Measurements from ENCODE around the gene PRR19. TPM values are rescaled to one million over a fixed set of nuclear protein-coding genes. Genes with fewer than 3 reads are reported as not detected.

The PRR19 gene
- total RNA-seq, 4 donors from 2014 or later, result 0.73 to 1.7 (median 1.1) TPM

GRCh38 chr19:42281146-42281826 is 20.6 kb upstream of the PRR19 start:
- Histone ChIP-seq H3K36me3 (no peaks in the 10 kb centered on the region), H3K27ac (peak overlapping the region; percentile 97), H3K4me1 (peaks cover 92% of the 10 kb centered on the region), H3K4me3 (peak overlapping the region; percentile 87), H3K27me3 (no peaks in the 10 kb centered on the region), H3K9me3 (no peaks in the 10 kb centered on the region)
- TF ChIP-seq POLR2AphosphoS5 (IDR thresholded peaks at IDR 0.05), result peak in 1 of 3 donors; percentile 15
- TF ChIP-seq, protein P1, sequence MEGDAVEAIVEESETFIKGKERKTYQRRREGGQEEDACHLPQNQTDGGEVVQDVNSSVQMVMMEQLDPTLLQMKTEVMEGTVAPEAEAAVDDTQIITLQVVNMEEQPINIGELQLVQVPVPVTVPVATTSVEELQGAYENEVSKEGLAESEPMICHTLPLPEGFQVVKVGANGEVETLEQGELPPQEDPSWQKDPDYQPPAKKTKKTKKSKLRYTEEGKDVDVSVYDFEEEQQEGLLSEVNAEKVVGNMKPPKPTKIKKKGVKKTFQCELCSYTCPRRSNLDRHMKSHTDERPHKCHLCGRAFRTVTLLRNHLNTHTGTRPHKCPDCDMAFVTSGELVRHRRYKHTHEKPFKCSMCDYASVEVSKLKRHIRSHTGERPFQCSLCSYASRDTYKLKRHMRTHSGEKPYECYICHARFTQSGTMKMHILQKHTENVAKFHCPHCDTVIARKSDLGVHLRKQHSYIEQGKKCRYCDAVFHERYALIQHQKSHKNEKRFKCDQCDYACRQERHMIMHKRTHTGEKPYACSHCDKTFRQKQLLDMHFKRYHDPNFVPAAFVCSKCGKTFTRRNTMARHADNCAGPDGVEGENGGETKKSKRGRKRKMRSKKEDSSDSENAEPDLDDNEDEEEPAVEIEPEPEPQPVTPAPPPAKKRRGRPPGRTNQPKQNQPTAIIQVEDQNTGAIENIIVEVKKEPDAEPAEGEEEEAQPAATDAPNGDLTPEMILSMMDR (IDR thresholded peaks at IDR 0.05), result no peak
- 9% methylated on average over 12 of the region's 25 CpGs for WGBS
- DNase-seq (ENCODE audit: low spot score in 2 of 2), result peak; percentile 89 to 91

DNA sequence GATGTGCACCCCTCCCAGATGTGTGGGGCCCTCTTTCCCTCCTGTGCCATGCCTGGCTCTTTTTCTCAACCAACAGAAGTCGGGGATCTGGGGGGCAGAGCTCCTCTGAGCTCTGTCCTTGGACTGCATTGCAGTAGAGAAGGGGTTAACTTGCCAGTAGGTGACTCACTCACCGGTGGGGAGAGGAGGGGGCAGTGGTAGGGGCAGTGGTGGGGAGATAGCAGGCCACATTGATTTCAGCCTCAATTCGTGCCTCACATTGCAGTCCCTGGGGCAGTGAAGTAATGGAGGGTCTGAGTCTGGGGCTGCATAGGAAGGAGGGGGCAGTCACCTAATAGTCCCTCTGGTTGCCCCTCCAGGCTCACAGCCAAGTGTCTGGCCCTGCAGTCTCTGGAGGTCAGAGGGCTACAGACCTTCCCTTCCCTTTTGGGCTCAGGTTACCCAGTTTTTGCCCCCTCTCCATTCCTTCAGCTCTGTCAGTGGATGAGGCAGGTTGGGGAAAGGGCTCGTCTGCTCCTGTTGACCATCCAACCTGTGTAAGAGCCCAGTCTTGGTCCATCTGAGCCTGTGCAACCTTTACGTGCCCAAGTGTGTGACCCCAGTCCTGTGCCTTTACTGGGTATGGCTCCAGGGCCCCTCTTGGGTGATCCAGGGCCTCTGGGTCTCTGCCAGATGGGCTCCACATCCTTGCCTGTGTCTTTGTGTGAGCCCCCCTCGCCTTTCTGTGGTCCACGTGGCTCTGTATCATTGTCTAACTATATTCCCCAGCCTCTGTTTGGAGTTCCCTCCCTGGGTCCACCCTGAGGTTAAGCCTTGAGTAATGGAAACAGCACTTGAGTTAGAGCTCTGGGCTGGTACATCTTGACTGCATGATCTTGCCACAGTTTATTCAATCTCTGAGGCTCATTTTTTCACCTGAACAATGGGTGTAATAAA is 19.8 kb upstream of the PRR19 start:
- WGBS, result 27% methylated on average over 7 of the region's 7 CpGs
- H3K27ac ChIP-seq, result peak overlapping the region; percentile 97
- no peaks in the 10 kb centered on the region for H3K27me3 ChIP-seq
- peaks cover 5% of the 10 kb centered on the region for H3K36me3 ChIP-seq
- peak in 1 of 2 donors; percentile 72 for DNase-seq (ENCODE audit: low spot score in 2 of 2)
- peak overlapping the region; percentile 87 for H3K4me3 ChIP-seq
- TF ChIP-seq POLR2AphosphoS5 (IDR thresholded peaks at IDR 0.05) (no peak), POLR2A (IDR thresholded peaks at IDR 0.05) (no peak), EP300 (IDR thresholded peaks at IDR 0.05) (no peak)
- TF ChIP-seq, protein P1 (IDR thresholded peaks at IDR 0.05), result no peak
- no peaks in the 10 kb centered on the region for H3K9me3 ChIP-seq
- peaks cover 90% of the 10 kb centered on the region for H3K4me1 ChIP-seq

- peaks cover 12% of the 10 kb centered on the region for H3K36me3 ChIP-seq
- 25% methylated on average over 3 of the region's 4 CpGs for WGBS
- TF ChIP-seq, protein P1 (IDR thresholded peaks at IDR 0.05), result no peak
- TF ChIP-seq POLR2AphosphoS5 (IDR thresholded peaks at IDR 0.05) (no peak), POLR2A (IDR thresholded peaks at IDR 0.05) (no peak), EP300 (IDR thresholded peaks at IDR 0.05) (no peak)
- H3K4me1 ChIP-seq, result peaks cover 83% of the 10 kb centered on the region
- no peak for DNase-seq (ENCODE audit: low spot score in 2 of 2)
- H3K27me3 ChIP-seq, result no peaks in the 10 kb centered on the region
- peak overlapping the region; percentile 61 for H3K4me3 ChIP-seq
- H3K9me3 ChIP-seq, result no peaks in the 10 kb centered on the region
- H3K27ac ChIP-seq, result peak overlapping the region; percentile 97
Observed at GRCh38 chr19:42282819-42283187, 19.1 kb upstream of the PRR19 start.

DNA sequence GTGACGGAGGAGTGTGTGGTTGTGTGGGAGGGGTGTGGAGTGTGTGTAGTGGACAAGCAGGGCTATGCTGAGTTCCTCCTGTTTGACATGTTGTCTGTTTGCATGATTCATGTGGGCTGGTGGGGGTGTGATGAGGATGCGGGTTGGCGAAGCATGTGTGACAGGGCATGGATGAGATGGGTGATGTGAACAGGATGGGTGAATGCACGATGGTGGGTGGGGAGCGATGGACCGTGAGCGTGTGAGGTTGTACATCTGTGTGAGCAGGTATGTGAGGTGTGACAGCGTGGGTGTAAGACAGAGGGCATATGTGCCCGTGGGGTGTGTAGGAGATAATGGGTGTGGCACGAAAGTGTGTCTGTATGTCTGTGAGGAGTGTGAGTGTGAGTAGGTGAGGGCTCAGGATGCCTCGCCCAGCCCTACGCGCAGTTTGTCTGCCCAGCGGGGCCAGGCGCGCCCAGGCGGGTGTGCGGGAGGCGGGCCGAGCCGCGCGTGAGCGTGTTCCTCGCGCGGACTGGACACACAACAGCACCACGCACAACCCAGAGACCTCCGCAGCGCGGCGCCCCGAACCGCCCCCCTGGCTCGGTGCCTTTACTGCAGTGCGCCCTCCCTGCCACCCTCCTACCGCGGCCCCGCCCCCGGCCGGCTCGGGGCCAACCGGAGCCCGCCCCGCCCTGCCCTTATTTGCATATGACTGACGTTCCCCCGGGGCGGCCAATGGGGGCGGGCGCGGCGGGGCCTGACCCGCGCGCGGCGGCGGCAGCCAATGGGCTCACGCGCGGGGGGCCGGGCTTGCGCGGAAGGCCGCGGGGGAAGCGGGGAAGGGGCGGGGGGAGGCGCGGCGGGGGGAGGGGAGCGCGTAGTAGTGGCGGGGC is 18.5 kb upstream of the PRR19 start:
- TF ChIP-seq POLR2AphosphoS5 (IDR thresholded peaks at IDR 0.05) (peak in 1 of 3 donors; percentile 51), POLR2A (IDR thresholded peaks at IDR 0.05) (peak in 1 of 2 donors; percentile 38), EP300 (IDR thresholded peaks at IDR 0.05) (no peak)
- TF ChIP-seq, protein P1 (IDR thresholded peaks at IDR 0.05), result no peak
- Histone ChIP-seq H3K36me3 (peaks cover 19% of the 10 kb centered on the region), H3K27me3 (no peaks in the 10 kb centered on the region), H3K27ac (peak overlapping the region; percentile 97), H3K9me3 (no peaks in the 10 kb centered on the region), H3K4me1 (peaks cover 77% of the 10 kb centered on the region), H3K4me3 (peak overlapping the region; percentile 61)
- DNase-seq (ENCODE audit: low spot score in 2 of 2), result peak; percentile 98
- 2% methylated on average over 33 of the region's 74 CpGs for WGBS

Data from suprapubic skin (tissue), 4 donors.